Endodermal cell (in vitro differentiated cells): ENCODE results near the gene STUB1. TPM values are rescaled to one million over a fixed set of nuclear protein-coding genes. Genes with fewer than 3 reads are reported as not detected.

Experiments used
- DNase-seq: peaks from one replicate; pipeline ENCODE4 v3.0.0-alpha.2; 2017
- H3K27ac ChIP-seq: 2 replicates; pipeline ENCODE4 v1.5.1; 2013; ENCODE audit warnings: mild to moderate bottlenecking, low read depth, low read length, moderate library complexity
- H3K27me3 ChIP-seq: 2 replicates; pipeline ENCODE4 v1.6.1; 2013; ENCODE audit warnings: mild to moderate bottlenecking, low read length, moderate library complexity; ENCODE audit not compliant: insufficient read depth, control insufficient read depth, poor library complexity, severe bottlenecking
- H3K36me3 ChIP-seq: 2 replicates; pipeline ENCODE4 v1.7.0; 2013; ENCODE audit warnings: mild to moderate bottlenecking, low read length, moderate library complexity; ENCODE audit not compliant: control insufficient read depth, insufficient read depth
- H3K4me1 ChIP-seq: one replicate; pipeline ENCODE4 v1.7.0; 2013; ENCODE audit warnings: low read length; ENCODE audit not compliant: control insufficient read depth, insufficient read depth
- H3K4me3 ChIP-seq: 2 replicates; pipeline ENCODE4 v1.5.1; 2013; ENCODE audit warnings: mild to moderate bottlenecking, low read length, moderate library complexity
- H3K9ac ChIP-seq: 2 replicates; pipeline ENCODE4 v1.6.1; 2013; ENCODE audit warnings: mild to moderate bottlenecking, low read length, moderate library complexity; ENCODE audit not compliant: poor library complexity, severe bottlenecking; ENCODE audit errors: extremely low read depth
- H3K9me3 ChIP-seq: 2 replicates; pipeline ENCODE4 v1.6.1; 2013; ENCODE audit warnings: mild to moderate bottlenecking, low read length, moderate library complexity; ENCODE audit not compliant: control insufficient read depth
- H3K27ac Mint-ChIP-seq: 2 replicates; pipeline ENCODE4 v1.8.0; 2020; ENCODE audit warnings: mixed read lengths
- H3K27me3 Mint-ChIP-seq: 2 replicates; pipeline ENCODE4 v1.8.0; 2021; ENCODE audit warnings: mild to moderate bottlenecking, mixed read lengths; ENCODE audit not compliant: insufficient read depth
- H3K36me3 Mint-ChIP-seq: 2 replicates; pipeline ENCODE4 v1.8.0; 2020; ENCODE audit warnings: low read depth, mixed read lengths
- H3K4me1 Mint-ChIP-seq: 2 replicates; pipeline ENCODE4 v1.8.0; 2020; ENCODE audit warnings: mixed read lengths
- H3K4me3 Mint-ChIP-seq: 2 replicates; pipeline ENCODE4 v1.8.0; 2020; ENCODE audit warnings: mild to moderate bottlenecking, moderate library complexity, mixed read lengths
- H3K9me3 Mint-ChIP-seq: 2 replicates; pipeline ENCODE4 v1.8.0; 2020; ENCODE audit warnings: mild to moderate bottlenecking, mixed read lengths
- CTCF ChIP-seq: fragments of 200-600 bp; sonication (generic); conservative IDR thresholded peaks from 2 replicates; pipeline ENCODE4 v1.5.0; 2021; ENCODE audit warnings: antibody characterized with exemption, mild to moderate bottlenecking
- WGBS, 2 experiments: methylation state at CpG; one replicate each; pipeline versions ENCODE4 v1.1.5 to v1.1.7; 2013; ENCODE audit warnings: missing lambda C conversion rate in 2 of 2, mixed read lengths in 1 of 2; ENCODE audit not compliant: insufficient coverage in 1 of 2, insufficient read length in 1 of 2; 5-methylcytosine and 5-hydroxymethylcytosine counted together
- total RNA-seq, 2 donors: library from RNA; stranded (reverse); fragmentation: NEBNext Ultra II Directional in 1 of 2; extraction: Animal tissue kit (Norgen Biotek cat#: 25700) in 1 of 2; gene quantifications; 2 replicates in 1 of 2; 3 replicates in 1 of 2; pipeline ENCODE4 v1.2.1, GENCODE V29; 2021

Gene STUB1
- total RNA-seq, 2 donors from 2014 or later = 105 to 124 TPM

GRCh38 chr16:730666-731509 lies 50.7 kb downstream of the STUB1 start:
- no peaks in the 10 kb centered on the region for H3K9me3 Mint-ChIP-seq
- no peaks in the 10 kb centered on the region for H3K9me3 ChIP-seq
- peaks cover 3% of the 10 kb centered on the region for H3K4me1 ChIP-seq
- H3K4me3 Mint-ChIP-seq = no peak overlapping the region
- no peak overlapping the region for H3K27ac Mint-ChIP-seq
- TF ChIP-seq CTCF = no peak
- peaks cover 6% of the 10 kb centered on the region for H3K27me3 Mint-ChIP-seq
- H3K4me3 ChIP-seq = no peak overlapping the region
- 88 to 89% methylated on average over 18 to 22 of the region's 22 CpGs for WGBS, 2 experiments
- H3K4me1 Mint-ChIP-seq = no peaks in the 10 kb centered on the region
- H3K36me3 ChIP-seq = peaks cover 15% of the 10 kb centered on the region
- no peak overlapping the region for H3K27ac ChIP-seq
- H3K27me3 ChIP-seq = peaks cover 15% of the 10 kb centered on the region
- peaks cover 16% of the 10 kb centered on the region for H3K36me3 Mint-ChIP-seq
- no peak for DNase-seq
- H3K9ac ChIP-seq = no peak overlapping the region

GRCh38 chr16:732332-732731 lies 52.1 kb downstream of the STUB1 start:
- 95 to 96% methylated on average over 9 to 12 of the region's 12 CpGs for WGBS, 2 experiments
- Histone ChIP-seq H3K4me1 (peaks cover under 1% of the 10 kb centered on the region), H3K36me3 (peaks cover 26% of the 10 kb centered on the region), H3K9ac (no peak overlapping the region), H3K27me3 (peaks cover 5% of the 10 kb centered on the region), H3K27ac (no peak overlapping the region), H3K4me3 (no peak overlapping the region), H3K9me3 (no peaks in the 10 kb centered on the region)
- H3K27ac Mint-ChIP-seq = no peak overlapping the region
- no peak for TF ChIP-seq CTCF
- peaks cover 20% of the 10 kb centered on the region for H3K36me3 Mint-ChIP-seq
- no peak overlapping the region for H3K4me3 Mint-ChIP-seq
- no peaks in the 10 kb centered on the region for H3K27me3 Mint-ChIP-seq
- no peak for DNase-seq
- H3K9me3 Mint-ChIP-seq = no peaks in the 10 kb centered on the region
- H3K4me1 Mint-ChIP-seq = no peaks in the 10 kb centered on the region

Other genes with a start within 250 kb of the STUB1 start
- 10 to 100 TPM; 55.3 to 76.1 TPM for gene CAPN15, start 152.7 kb upstream of the STUB1 start, total RNA-seq
- under 1 TPM; 0.29 to 0.62 TPM for gene PRR35, start 120.0 kb upstream of the STUB1 start, total RNA-seq
- gene NHLRC4, start 113.4 kb upstream of the STUB1 start, total RNA-seq = 1 to 10 TPM; 1.1 TPM
- 100 to 1,000 TPM; 128 to 129 TPM for gene PIGQ, start 110.4 kb upstream of the STUB1 start, total RNA-seq
- gene RAB40C, start 90.3 kb upstream of the STUB1 start, total RNA-seq = 10 to 100 TPM; 21.3 to 25.9 TPM
- gene WFIKKN1, start 49.4 kb upstream of the STUB1 start, total RNA-seq = 10 to 100 TPM in 1 of 2 donors, 1 to 10 TPM in 1; 7.7 to 11.6 TPM
- gene METTL26, start 44.1 kb upstream of the STUB1 start, total RNA-seq = 10 to 100 TPM; 72.1 to 79.8 TPM
- gene MCRIP2, start 38.6 kb upstream of the STUB1 start, total RNA-seq = 10 to 100 TPM; 22.8 to 34.2 TPM
- gene WDR90, start 31.0 kb upstream of the STUB1 start, total RNA-seq = 100 to 1,000 TPM; 112 to 120 TPM
- gene RHOT2, start 12.3 kb upstream of the STUB1 start, total RNA-seq = 100 to 1,000 TPM; 180 to 193 TPM
- 1 to 10 TPM; 3.7 to 5.1 TPM for gene RHBDL1, start 4.7 kb upstream of the STUB1 start, total RNA-seq
- 10 to 100 TPM; 48.8 to 55.6 TPM for gene JMJD8, start 3.9 kb downstream of the STUB1 start, total RNA-seq
- 10 to 100 TPM; 20.8 to 21.5 TPM for gene WDR24, start 10.0 kb downstream of the STUB1 start, total RNA-seq
- 1 to 10 TPM in 1 of 2 donors, under 1 TPM in 1; 0.38 to 2.2 TPM for gene FBXL16, start 25.4 kb downstream of the STUB1 start, total RNA-seq
- gene METRN, start 34.7 kb downstream of the STUB1 start, total RNA-seq = 10 to 100 TPM; 33.4 to 38.5 TPM
- gene ANTKMT, start 40.7 kb downstream of the STUB1 start, total RNA-seq = 10 to 100 TPM; 36.9 to 40.6 TPM
- gene CCDC78, start 46.0 kb downstream of the STUB1 start, total RNA-seq = 1 to 10 TPM; 6.5 to 8.1 TPM
- gene HAGHL, start 46.7 kb downstream of the STUB1 start, total RNA-seq = 10 to 100 TPM in 1 of 2 donors, 1 to 10 TPM in 1; 8.9 to 11.4 TPM
- 10 to 100 TPM; 41.4 to 43.3 TPM for gene CIAO3, start 60.6 kb downstream of the STUB1 start, total RNA-seq
- gene MSLN, start 80.3 kb downstream of the STUB1 start, total RNA-seq = under 1 TPM; 0.42 to 0.86 TPM
- gene RPUSD1, start 108.0 kb downstream of the STUB1 start, total RNA-seq = 10 to 100 TPM; 24.1 to 34.4 TPM
- 100 to 1,000 TPM; 158 to 169 TPM for gene CHTF18, start 108.2 kb downstream of the STUB1 start, total RNA-seq
- not detected for gene GNG13, start 120.3 kb downstream of the STUB1 start, total RNA-seq